Stomach (tissue), 19 donors: ENCODE measurements around the gene IQCC. TPM values are rescaled to one million over a fixed set of nuclear protein-coding genes. Genes with fewer than 3 reads are reported as not detected.
A peak's percentile ranks its signal among the peaks of the same experiment; 100 is the strongest.
"Not testable (repeated sequence)": the region's sequence is repeated elsewhere in the genome, so short reads cannot be mapped to it uniquely, and the experiment has no call there.

Experiments used
- DNase-seq, 2 donors: peaks; one replicate each; pipeline versions ENCODE4 v3.0.0 to v3.0.0-alpha.2; 2013 to 2019
- H3K27ac ChIP-seq, 5 donors: fragments of 200-600 bp in 4 of 5; sonication (generic) in 4 of 5; one replicate each; pipeline ENCODE4 v1.5.1; 2013 to 2019; ENCODE audit warnings: mild to moderate bottlenecking in 1 of 5, moderate library complexity in 1 of 5
- H3K27me3 ChIP-seq, 3 donors: fragments of 200-600 bp; sonication (generic); one replicate each; pipeline ENCODE4 v1.5.1; 2017 to 2019; ENCODE audit warnings: mixed run types in 1 of 3
- H3K36me3 ChIP-seq, 4 donors: fragments of 200-600 bp; sonication (generic); 1 replicate in 3 of 4; 2 replicates in 1 of 4; pipeline ENCODE4 v1.5.1; 2016 to 2019
- H3K4me1 ChIP-seq, 4 donors: fragments of 200-600 bp; sonication (generic); one replicate each; pipeline ENCODE4 v1.5.1; 2016 to 2019
- H3K4me3 ChIP-seq, 4 donors: fragments of 200-600 bp; sonication (generic) in 3 of 4; one replicate each; pipeline ENCODE4 v1.5.1; 2016 to 2019; ENCODE audit warnings: mild to moderate bottlenecking in 1 of 4
- H3K9me3 ChIP-seq, 4 donors: fragments of 200-600 bp; sonication (generic); one replicate each; pipeline ENCODE4 v1.5.1; 2016 to 2019
- CTCF ChIP-seq, 7 experiments: fragments of 450-650 bp in 4 of 7; fragments of 200-600 bp in 3 of 7; sonication (generic) in 3 of 7; IDR thresholded peaks; one replicate each; pipeline ENCODE4 v1.5.1; 2016 to 2019; ENCODE audit warnings: antibody characterized with exemption in 7 of 7, control low read depth in 2 of 7, mild to moderate bottlenecking in 1 of 7
- EP300 ChIP-seq: sonication (generic); formaldehyde crosslinking; IDR thresholded peaks from one replicate; pipeline ENCODE4 v1.6.1; 2017; ENCODE audit warnings: antibody characterized with exemption
- POLR2A ChIP-seq, 4 donors: fragments of 450-650 bp; IDR thresholded peaks; one replicate each; pipeline ENCODE4 v1.6.1; 2016; ENCODE audit warnings: antibody characterized with exemption in 4 of 4, control low read depth in 2 of 4, mild to moderate bottlenecking in 1 of 4, moderate library complexity in 1 of 4
- POLR2AphosphoS5 ChIP-seq, 3 donors: sonication (generic); formaldehyde crosslinking; IDR thresholded peaks; one replicate each; pipeline ENCODE4 v1.6.1; 2016; ENCODE audit warnings: antibody characterized with exemption in 3 of 3
- WGBS, 5 donors: extraction: QIAGEN DNeasy Blood & Tissue Kit in 3 of 5; methylation state at CpG; one replicate each; pipeline versions ENCODE4 v1.1.5 to v1.1.7; 2013 to 2018; 5-methylcytosine and 5-hydroxymethylcytosine counted together
- intact Hi-C: fragments of 100-400 bp; cut with DNase I; formaldehyde crosslinking; loops from one replicate; pipeline ENCODE4 v1.15.1; 2023; ENCODE audit warnings: low total_unique reads
- long read RNA-seq, 10 donors: transcript quantifications; one replicate each; lab custom pipeline, GENCODE V29; 2026
- polyA plus RNA-seq, 3 donors: library from polyadenylated mRNA; stranded (reverse); fragments of 200-250 nt; gene quantifications; one replicate each; pipeline ENCODE4 v1.2.3, GENCODE V29; 2013
- total RNA-seq, 5 donors: library from RNA; depleted of rRNA; stranded (reverse); fragments of >200 nt; gene quantifications; one replicate each; pipeline versions ENCODE4 v1.1.0 to v1.2.3, GENCODE V29; 2014 to 2016
- donor health status: healthy with polysubstance abuse.
- donor health status: Bipolar disorder and iron deficiency.
- donor health status: healthy.

IQCC gene
- total RNA-seq (1 to 10 TPM in 4 of 5 donors, not detected in 1; 2.3 to 5.5 (median 2.9) TPM), polyA plus RNA-seq (1 to 10 TPM; 1.3 to 2.1 (median 1.7) TPM)
- long read RNA-seq, donor 1, result 0 reads
- long read RNA-seq, donor 2, partial matches to known transcripts, result 6 of 6 reads
- long read RNA-seq, donor 2, other reads (novel, unspliced or antisense), result 0 of 6 reads
- long read RNA-seq, donor 3, result 0 reads
- long read RNA-seq, donor 4, result 0 reads
- long read RNA-seq, donor 5, result 0 reads
- long read RNA-seq, donor 6, result 0 reads
- long read RNA-seq, donor 7, partial matches to known transcripts, result 0 of 1 reads
- long read RNA-seq, donor 7, other reads (novel, unspliced or antisense), result 0 of 1 reads
- long read RNA-seq, donor 8, result 0 reads
- long read RNA-seq, donor 9, partial matches to known transcripts, result 0 of 1 reads
- long read RNA-seq, donor 9, other reads (novel, unspliced or antisense), result 0 of 1 reads
- long read RNA-seq, donor 10, result 0 reads

- DNase-seq, result peak; percentile 89 to 97
- intact Hi-C loops, result no loop called here
- peaks cover 0 to 3% (median 0%) of the 10 kb centered on the region in 4 donors for H3K36me3 ChIP-seq
- TF ChIP-seq POLR2AphosphoS5 (IDR thresholded peaks at IDR 0.05), result peak; percentile 74 to 94 (median 79)
- TF ChIP-seq EP300, result no peak
- TF ChIP-seq POLR2A (IDR thresholded peaks at IDR 0.05), result peak in 1 of 4 donors; percentile 16
- peak in 1 of 7 experiments; percentile 4 for TF ChIP-seq CTCF (IDR thresholded peaks at IDR 0.05)
- H3K27ac ChIP-seq, result peak within 1 kb of the TSS; percentile 36 to 79 (median 72)
- no peaks in the 10 kb centered on the region for H3K9me3 ChIP-seq
- peaks cover 26 to 46% (median 41%) of the 10 kb centered on the region in 4 donors for H3K4me1 ChIP-seq
- WGBS, 5 donors, result 1 to 3% (median 2%) methylated on average over 49 to 77 of the region's 77 CpGs
- H3K4me3 ChIP-seq, result peak within 1 kb of the TSS; percentile 55 to 72 (median 58)
- no peaks in the 10 kb centered on the region for H3K27me3 ChIP-seq
These were observed at the start of gene IQCC for GRCh38 chr1:32205401-32206370. TSS of gene IQCC (plus strand) at chr1:32205671. CDS start at chr1:32205682, 11 bp downstream.

DNA sequence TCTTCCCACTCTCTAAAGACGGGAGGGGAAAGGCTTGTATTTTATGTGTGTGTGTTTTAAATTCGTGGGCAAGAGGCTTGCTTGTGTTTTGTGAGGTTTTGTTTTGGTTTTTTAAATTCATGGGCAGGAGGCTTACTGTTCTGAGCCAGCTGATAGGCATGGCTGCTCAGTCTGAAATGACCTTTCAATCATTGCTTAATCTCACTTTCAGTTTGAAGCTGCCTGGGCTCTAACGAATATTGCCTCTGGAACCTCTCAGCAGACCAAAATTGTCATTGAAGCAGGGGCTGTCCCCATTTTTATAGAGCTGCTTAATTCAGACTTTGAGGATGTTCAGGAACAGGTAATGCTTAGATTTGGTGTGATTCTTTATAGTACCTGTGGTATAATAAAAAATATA is 46.3 kb upstream of the IQCC start:
- intact Hi-C loops, result no loop called here
- H3K4me3 ChIP-seq, result no peak overlapping the region
- H3K27ac ChIP-seq, result no peak overlapping the region
- H3K36me3 ChIP-seq, result peaks cover 75 to 99% (median 96%) of the 10 kb centered on the region in 4 donors
- H3K9me3 ChIP-seq, result no peaks in the 10 kb centered on the region
- H3K4me1 ChIP-seq, result peaks cover 0 to under 1% (median 0%) of the 10 kb centered on the region in 4 donors
- 71 to 87% (median 73%) methylated on average over 3 of the region's 3 CpGs for WGBS, 5 donors
- DNase-seq, result no peak
- TF ChIP-seq POLR2AphosphoS5 (IDR thresholded peaks at IDR 0.05) (no peak), EP300 (no peak), POLR2A (IDR thresholded peaks at IDR 0.05) (no peak), CTCF (IDR thresholded peaks at IDR 0.05) (no peak)
- no peaks in the 10 kb centered on the region for H3K27me3 ChIP-seq

- Histone ChIP-seq H3K9me3 (no peaks in the 10 kb centered on the region), H3K4me3 (no peak overlapping the region), H3K4me1 (no peaks in the 10 kb centered on the region), H3K36me3 (peaks cover 71 to 100% (median 98%) of the 10 kb centered on the region in 4 donors), H3K27me3 (no peaks in the 10 kb centered on the region), H3K27ac (peak overlapping the region in 1 of 5 donors; percentile 5)
- intact Hi-C loops, result no loop called here
- DNase-seq, result peak in 1 of 2 donors; percentile 23
- WGBS, 5 donors, result 68 to 78% (median 70%) methylated on average over 2 of the region's 2 CpGs
- TF ChIP-seq CTCF (IDR thresholded peaks at IDR 0.05) (no peak), POLR2AphosphoS5 (IDR thresholded peaks at IDR 0.05) (peak in 1 of 3 donors; percentile 9)
These were observed 42.1 kb upstream of the IQCC start for GRCh38 chr1:32163405-32163804.

GRCh38 chr1:32165633-32166032 is 39.8 kb upstream of the IQCC start:
- H3K27ac ChIP-seq, H3K4me1 ChIP-seq, H3K27me3 ChIP-seq, H3K9me3 ChIP-seq, intact Hi-C loops, H3K4me3 ChIP-seq, DNase-seq: not testable (repeated sequence)
- H3K36me3 ChIP-seq, result peaks cover 61 to 100% (median 98%) of the 10 kb centered on the region in 4 donors
- WGBS, 5 donors, result 91 to 97% (median 95%) methylated on average over 10 of the region's 10 CpGs
